Frontal cortex (tissue), 4 donors: ENCODE measurements around the gene FTMT. TPM values are rescaled to one million over a fixed set of nuclear protein-coding genes. Genes with fewer than 3 reads are reported as not detected.

Source experiments
- DNase-seq, 2 donors: peaks; one replicate each; pipeline ENCODE4 v3.0.0; 2012; ENCODE audit warnings: low spot score in 2 of 2
- FAIRE-seq: peaks from 2 replicates; lab custom pipeline; 2012; peaks lifted over from hg19 to GRCh38; lab: Jason Lieb, UNC
- total RNA-seq: library from RNA; depleted of rRNA; stranded (reverse); fragments of >200 nt; gene quantifications from one replicate; pipeline ENCODE4 v1.2.3, GENCODE V29; 2014
- donor health status: control.
- donor health status: control.
- donor health status: control.

The FTMT gene
- total RNA-seq, 1 donor from 2014 or later: not detected

DNA sequence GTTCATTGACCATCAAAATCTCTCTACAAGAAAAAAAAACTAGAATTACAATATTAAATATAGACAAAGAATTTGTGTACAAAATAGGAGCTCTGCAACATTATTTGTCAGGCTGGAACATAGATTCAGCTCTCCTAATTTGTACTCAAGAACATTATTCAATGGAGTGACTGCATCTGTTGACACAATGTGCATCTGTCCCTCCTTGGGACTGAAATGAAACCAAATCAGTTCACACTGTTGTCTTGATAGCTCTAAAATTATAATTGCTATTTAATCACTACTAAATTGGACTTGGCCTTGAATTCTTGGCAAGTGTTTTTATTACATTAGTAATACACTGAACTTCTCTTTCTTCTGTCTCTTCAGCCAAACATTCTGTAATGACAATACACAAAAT is 47.7 kb downstream of the FTMT start:
- DNase-seq (no peak), FAIRE-seq (no peak)

Other genes with a start within 250 kb of the FTMT start
- 43.2 TPM for gene SRFBP1, start 110.1 kb downstream of the FTMT start, total RNA-seq
- gene LOX, start 226.4 kb downstream of the FTMT start, total RNA-seq: 3.3 TPM